Activated naive CD8-positive, alpha-beta T cell treated with anti-CD3 and anti-CD28 coated beads, Interleukin-2, amount 50 U/mL, for 16 hours (primary cell): ENCODE measurements around the gene SPOCK2.

Source experiments
- DNase-seq: peaks from one replicate; pipeline ENCODE4 v3.0.0-alpha.2; 2020; ENCODE audit warnings: low read depth, low spot score

SPOCK2 gene

DNA sequence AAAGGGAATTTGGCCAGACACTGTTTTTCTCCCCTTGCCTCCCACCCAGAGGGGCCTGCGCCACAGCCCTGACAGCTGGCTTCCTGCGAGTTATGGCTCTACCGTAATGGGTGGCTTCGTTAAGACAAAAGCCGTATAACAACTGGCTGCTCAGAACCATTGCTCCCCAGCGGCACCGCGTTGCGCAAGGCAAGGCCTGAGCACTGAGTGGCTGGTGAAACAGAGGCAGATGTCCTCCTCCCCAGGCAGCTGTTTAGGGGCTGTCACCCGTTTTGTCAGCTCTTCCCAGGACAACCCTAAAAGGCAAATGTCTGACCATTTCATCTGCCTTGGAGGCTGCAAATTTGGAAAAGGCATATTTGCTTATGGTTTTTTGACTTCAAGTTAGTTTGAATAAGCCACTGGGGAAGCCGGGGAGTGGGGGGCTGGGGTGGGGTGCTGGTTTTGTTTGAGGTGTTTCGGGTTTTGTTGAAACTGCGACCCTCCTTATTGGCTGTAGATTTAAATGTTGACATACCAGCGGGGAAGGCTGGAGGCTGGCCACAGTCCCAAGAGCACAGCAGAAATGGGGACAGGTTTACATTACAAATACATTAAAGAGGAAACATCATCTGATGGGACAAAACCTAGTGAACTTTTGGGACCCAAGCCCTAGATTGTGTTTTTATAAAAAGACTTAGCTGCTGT lies 681 bp upstream of the SPOCK2 start:
- no peak for DNase-seq

DNA sequence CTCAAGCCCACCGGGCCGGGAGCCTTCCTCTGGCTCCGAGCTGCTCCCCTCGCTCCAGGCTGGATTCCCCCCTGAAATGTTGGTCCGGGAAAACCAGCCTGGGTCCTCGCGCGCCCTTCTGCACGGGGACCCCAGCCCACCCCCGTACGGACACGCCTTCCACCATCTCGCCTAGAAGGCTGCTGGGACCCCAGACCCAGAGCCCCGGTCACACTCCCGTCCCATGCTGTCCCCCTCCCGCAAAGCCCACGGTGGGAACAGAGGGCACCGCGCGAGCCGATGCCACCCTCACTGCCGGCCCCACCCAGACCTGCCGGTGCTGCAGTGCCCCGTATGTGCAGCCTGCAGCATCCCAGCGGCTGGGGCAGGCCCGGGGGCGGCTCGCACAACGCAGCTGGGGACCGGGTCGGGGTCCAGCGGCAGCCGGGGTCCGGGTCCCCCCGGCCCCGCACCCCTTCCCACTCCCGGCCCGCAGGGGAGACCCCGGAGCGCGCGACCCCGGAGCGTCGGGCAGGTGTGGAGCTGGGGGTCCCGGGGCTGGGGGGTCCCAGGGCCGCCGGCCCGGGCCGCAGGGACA lies 871 bp downstream of the SPOCK2 start:
- no peak for DNase-seq

DNA sequence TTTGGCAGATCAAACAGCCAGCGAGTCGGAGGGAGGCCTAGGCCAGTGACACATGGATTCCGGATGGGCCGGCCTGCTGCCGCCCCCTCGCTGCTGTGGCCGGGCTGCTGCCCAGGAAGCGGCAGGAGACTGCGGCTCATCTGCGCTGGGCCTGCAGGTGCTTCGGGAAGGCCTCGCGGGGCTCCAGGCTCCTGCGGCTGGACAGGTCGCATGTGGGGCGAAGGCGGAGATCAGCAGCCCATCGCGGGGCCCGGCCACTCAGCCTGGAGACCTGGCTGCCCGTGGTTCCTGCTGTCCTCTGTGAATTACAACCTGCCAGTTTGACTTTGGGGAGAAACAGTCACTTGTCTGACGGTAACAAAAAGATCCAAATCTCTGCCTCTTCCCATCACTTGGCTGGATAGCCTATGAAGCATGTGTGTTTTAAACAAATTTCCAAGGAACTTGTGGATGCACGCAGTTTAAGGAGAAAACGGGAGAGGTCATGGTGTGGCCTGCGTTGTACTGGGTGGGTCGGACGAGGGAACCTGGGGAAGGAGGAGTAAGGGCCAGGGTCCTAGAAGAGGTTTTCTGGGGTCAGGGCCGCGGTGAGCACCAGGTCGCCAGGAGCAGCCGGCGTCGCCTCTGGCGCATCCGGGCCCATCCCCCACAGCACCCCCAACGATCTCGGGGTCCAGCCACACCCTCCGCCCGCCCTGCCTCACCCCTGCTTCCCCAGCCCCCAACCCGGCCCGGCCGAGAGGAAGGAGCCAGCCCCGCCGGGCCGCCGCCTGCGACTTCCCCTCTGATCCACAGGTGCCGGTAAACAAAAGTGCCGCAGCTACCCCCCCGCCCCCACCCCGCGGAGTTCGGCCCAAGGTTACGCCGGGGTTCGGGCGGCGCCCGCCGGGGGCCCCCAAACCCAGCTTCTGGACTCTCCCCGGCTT lies 1.6 kb downstream of the SPOCK2 start:
- peak; percentile 15 for DNase-seq

DNA sequence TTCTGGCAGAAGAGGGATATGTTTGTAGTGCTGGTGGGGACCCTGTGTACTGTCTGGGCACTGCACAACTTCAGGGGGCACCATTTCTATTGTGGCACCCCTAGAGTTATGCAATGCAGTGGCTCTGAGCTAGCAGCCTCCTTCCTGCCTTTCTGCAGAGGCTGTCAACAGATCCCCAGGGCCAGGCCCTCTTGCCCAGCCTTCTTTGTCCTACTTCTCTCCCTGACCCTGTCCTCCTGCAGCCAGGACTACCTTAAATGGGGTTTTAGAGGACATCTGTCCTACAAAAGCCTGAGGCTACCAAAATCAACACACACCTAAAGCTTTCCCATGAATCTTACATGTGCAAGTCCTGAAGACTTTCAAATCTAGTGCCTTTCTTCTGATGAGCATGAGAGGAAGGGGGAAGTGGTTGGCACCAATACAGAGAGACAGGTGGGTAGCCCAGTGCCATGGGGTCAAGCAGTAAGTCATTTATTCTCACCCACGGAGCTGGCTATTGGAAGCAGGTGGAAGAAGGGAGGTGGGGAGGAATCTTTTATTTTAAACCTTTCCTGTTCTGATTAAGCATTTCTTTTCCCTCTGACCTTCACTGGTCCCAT lies 2.4 kb downstream of the SPOCK2 start:
- no peak for DNase-seq

DNA sequence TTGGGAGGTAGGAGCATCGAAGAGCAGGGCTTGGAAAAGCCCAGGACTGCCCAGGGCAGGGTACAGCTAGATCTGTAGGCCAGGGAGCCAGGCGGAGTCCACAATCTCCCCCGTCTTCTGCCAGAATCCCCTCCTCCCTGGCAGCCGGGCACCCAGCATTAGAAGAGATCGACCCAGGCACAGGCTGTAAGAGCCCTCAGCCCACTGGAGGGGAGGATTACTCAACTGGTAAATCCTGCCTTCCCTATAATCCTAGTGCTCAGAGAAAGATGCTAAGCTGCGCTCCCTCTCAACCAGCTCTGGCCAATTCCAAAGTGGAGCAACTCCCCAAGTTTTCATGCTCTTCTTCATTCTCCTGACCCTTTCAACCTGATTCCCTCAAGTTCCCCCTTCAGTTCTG lies 3.2 kb downstream of the SPOCK2 start:
- no peak for DNase-seq

DNA sequence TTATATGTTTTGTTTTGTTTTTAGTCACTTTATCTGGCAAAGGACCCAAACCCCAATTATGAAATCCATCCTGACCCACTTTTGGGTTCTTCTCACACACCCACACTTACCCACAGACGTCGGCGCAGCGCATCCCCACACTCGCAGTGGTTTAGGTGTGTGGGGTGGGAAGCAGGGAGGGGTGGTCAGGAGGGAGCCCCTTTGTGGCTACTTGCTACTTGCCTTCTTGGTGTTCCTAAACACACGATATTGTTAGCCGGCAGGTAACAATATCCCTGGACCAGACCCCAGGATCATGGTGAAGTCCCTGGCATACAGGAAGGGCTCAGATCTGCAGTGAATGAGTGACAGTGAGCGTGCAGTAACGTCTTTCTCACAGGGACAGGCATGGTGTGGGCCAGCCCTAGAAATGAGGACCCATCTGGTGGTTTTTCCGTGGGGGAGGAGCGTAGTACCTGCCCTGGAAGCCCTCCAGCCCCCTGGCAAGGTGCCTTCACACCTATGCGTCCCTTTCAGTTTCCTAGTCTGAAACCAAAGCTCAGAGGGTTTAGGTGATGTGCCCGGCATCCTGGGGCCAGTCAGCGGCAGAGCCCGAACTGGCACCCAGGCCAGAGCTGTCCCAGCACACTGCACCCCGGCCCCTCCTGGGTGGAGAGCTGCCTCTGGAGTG lies 4.4 kb downstream of the SPOCK2 start:
- peak; percentile 51 for DNase-seq

DNA sequence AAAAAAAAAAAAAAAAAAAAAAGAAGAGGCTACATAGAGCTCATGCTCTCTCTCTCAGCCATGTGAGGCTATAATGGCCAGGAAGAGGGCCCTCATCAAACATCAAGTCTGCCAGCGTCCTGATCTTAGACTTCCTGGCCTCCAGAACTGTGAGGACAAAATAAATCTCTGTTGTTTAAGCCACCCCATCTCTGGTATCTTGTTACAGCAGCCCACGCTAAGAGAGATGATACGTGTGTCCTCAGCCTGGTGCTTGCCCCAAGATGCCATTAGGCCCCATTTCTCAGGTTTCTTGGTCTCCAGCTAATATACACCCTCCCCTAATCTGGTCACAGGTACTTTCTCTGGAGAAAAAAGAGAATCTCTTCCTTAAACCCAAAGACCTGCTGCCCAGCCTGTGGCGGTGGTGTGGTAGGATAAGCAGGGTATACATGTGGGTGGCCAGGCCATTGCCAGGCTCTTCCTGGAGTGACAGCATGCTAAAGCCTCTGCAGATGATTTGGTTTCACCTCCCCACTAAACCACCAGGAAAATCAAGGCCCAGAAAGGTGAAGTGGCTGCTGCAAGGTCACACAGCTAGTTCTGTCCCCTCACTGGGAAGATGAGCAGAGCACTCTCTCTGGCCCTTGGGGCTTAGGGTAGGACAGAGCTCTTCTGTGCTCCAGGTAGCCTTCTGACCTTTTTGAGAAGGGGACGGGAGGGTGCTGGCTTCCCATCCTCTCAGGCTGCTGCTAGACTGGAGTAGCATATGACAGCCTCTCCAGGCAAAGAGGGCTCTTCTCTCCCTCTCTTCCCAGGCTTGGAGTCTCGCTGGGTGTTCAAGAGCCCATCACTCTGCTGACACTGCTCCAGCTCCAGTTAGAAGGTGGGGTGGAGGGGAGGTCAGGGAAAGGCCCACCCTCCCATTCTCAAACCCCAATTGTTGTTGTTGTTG lies 5.2 kb downstream of the SPOCK2 start:
- no peak for DNase-seq

DNA sequence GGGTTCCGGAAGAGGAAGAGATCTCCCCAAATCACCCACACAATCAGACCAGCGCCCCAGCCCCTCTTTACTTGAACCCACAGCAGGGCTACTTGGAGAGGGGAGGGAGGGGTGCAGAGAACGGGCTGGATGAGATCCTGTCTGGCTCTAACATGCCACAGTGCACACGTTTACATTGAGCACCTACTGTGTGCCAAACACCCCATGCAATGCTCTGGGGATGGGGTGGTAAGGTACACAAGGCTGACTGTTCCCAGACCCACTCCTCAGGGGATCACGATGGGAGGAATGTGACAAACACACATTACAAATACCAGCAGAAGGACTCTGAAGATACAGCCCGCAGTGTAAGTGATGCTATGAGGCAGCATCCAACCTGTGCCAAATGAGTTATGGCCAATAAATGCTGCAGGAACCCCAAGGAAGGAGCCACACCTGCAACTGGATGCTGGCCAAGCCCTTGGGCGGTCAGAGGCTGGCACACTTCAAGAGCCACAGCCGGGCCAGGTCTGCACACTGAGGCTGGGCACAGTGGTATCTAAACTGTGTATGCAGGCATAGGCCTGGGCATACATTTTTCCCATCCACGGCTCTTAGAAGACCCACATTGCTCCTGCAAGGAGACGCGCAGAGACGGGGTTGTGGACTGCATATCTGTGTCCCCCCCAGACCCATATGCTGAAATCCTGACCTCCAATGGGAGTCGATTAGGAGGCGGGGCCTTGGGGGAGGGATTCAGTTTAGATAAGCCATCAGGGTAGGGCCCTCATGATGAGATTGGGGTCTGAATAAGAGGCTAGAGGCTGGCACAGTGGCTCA lies 6.4 kb downstream of the SPOCK2 start:
- no peak for DNase-seq

DNA sequence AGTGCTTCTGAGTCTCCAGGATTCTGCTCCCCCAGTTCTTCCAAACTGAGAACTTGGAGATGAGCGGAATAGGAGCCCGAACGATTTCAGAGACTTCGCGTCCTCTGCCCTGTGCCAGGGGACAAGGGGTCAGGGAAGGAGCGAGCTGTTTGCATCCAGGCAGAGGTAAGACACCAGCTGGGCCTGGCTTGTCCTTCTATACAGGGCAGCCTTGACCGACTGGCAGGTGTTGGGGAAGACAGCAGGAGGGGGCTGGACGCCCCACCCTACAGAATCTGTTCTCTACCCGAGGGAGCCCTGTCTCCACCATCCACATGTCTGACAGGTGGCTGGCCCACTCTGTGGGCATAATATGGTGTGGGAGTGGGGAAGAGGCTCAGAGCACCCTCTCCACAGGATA lies 7.1 kb downstream of the SPOCK2 start:
- DNase-seq, result no peak

DNA sequence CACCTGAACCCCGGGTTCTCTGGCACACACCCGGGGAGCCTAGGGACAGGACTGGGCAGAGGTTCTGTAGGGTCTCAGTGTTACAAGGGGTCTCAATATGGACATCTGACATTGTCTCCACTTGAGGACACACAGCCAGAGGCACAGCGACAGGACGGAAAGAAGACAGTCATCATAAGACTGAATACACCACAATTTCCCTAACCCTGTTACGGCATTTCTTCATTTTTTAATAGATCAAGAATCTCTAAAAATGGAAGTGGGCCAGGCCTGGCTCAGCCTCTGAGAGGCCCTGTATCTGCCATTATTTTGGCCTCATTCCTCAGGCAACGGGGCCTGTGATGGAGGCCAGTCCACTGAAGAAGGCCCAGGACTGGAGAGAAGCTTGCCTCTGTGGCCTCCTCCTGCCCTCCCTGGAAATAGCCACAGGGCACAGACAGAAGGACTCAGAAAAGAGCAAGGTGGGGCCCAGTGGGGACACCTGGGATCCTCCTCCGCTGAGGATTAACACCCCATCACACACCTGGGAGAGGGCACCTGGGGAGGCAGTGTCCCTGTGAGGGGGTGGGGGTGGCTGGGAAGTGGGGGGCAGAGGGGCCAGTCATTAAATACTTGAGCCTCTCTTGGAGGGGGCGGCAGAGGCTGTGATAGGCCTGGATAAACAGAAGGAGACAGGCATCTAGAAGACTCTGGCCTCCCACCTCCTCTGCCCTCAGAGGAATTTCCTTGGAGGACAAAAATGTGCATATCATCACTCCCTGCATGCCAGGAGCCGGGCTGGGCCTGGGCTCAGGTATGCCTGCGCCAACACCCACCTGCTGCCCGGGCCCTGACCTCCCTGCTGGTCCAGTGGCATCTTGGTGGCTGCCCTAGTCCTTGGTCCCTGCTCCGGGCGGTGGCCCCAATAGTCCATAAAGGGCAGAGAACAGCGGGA lies 8.0 kb downstream of the SPOCK2 start:
- no peak for DNase-seq

DNA sequence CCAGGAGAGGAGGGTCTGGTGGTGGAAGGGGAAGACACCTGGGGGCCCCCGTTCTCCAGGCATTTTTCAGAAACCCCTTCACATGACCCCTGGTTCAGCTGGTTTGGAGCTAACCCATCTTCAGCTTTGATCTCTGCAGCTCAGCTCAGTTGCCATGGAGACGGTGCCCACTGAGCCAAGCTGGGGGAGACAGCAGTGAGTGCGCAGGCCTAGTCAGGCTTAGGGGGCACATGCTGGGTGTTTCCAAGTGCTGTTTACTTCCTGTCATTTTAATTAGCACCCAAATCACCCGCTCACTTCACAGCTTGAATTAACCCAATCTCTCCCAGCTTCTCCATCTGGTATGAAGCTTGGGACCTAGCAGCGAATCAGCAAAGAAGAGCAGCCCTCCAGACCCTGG lies 9.0 kb downstream of the SPOCK2 start:
- DNase-seq, result peak; percentile 49

DNA sequence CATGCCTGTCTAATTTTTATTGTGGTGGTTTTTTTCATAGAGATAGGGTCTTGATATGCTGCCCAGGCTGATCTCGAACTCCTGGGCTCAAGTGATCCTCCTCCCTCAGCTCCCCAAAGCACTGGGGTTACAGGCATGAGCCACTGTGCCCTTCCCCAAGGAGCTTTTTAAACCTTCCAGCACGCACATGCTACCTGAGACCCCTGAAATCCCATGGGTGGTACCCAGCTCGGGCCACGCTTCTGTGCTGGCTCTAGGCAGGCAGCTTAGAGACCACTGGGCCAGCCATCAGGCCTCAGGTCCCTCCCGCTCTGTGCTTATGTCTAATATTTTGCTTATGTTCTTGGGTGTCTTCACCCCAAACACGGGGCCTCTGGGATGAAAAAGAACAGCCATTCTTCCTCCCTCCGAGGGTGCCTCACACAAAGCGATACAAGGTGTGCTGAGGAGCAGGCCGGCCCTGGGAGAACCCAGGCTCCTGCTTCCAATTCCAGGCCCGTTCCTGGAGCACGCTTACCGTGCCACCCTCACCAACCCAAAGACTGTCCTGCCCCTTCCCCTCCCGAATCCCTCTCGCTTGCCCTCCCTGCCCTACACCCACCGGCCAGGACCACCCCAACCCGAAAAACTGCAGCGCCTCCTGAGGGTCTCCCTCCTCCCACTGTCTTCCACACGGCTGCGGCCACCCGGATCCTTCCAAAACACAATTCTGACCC lies 10.9 kb downstream of the SPOCK2 start:
- no peak for DNase-seq

DNA sequence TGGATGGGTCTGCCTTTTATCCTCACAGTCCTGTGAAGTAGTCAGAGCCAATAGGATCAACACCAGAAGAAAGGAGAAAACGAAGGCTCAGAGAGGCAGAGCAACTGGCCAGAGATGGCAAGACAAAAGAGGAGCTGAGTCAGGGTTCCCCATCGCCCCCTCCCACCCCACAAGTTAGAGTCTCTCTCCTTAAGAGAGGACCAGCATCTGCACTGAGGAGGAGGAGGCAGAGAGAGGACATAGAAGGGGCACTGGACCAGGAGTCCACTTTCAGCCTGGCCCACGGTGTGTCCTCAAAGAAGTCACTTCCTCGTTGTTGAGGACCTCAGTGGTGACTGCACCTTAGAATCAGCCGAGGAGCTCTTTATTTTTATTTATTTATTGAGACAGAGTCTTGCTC lies 11.6 kb downstream of the SPOCK2 start:
- DNase-seq, result no peak

DNA sequence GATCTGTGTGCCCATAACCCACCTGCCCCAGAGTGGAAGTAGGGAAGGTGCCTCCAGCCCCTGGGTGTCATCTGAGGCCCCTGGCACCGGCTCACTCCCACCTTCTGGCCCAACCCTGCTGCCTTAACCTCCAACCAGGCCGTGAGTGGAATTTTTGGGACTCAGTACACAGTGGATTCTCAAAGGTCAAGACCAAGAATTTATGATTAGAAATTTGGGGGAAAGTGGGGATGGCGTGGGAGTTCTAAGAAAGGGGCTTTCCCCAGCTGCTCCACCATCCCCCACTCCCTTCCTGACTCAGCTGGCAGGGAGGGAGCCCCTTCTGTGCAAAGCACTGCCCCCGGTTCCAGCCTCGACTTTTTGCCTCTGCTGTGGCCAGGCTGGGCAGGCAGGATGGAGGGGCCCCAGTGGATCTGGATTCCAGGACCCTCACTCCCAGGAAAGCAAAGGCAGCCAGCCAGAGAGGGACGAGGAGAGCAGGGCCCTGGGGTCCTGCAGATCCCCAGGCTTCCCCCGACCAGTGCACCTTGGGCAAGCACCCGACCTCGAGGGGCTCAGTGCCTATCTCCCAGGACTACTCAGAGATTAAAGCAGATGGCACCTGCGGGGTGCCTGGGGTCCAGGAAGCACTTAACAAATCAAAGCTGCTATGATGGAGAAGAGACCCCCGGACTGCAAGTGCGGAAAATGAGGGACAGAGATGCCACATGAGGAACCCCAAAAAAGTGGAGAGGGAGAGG lies 12.8 kb downstream of the SPOCK2 start:
- no peak for DNase-seq

DNA sequence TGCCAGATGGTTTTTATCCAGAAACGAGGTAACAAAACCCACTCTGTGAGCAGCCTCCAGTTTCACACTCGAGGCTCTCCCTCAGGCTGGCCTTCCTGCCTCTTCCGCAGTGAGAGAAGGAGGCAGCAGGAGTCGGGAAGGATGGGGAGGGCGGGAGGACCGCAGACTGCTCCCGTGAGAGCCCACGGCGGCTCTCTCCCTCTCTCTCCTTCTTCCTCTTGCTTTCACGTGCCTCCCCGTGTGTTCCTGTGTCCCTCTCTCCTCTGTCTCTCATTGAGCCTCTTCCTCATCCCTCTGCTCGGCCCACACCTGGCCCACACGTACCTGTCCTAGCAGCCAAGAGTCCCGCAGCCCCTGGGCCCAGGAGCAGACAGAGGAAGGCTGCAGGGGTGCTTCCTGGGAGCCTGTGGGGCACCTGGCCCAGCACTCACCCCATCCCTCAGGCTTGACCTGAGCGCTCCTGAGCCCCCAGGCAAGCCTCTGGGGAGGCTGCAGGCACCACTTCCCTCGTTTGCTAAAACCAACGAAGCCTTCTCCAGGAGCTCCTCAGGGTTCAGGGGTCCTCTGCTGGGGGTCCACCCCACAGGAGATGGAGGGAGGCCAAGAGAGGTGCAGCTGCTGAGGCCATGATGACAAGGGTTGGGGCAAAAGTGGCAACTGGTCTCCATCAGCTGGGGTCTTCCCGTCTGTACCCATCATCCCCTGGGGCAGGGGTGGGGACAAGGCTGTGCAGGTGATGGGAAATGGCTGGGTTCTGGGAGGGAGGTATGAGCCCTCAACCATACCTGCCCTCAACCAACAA lies 13.6 kb downstream of the SPOCK2 start:
- no peak for DNase-seq
